HL-60 (cell line): Measurements from ENCODE around the gene NOS1AP.
A peak's percentile ranks its signal among the peaks of the same experiment; 100 is the strongest.

Source experiments
- DNase-seq, 2 experiments: peaks; one replicate each; pipeline ENCODE4 v3.0.0-alpha.2; 2010 to 2020; ENCODE audit warnings: low read depth in 1 of 2, low spot score in 1 of 2
- H3K27ac ChIP-seq: fragments of 250-450 bp; sonication (Bioruptor Pico); replicated peaks from 2 replicates; pipeline ENCODE4 v1.5.1; 2020; ENCODE audit warnings: mild to moderate bottlenecking, moderate library complexity
- H3K27me3 ChIP-seq: fragments of 250-450 bp; sonication (Bioruptor Pico); 2 replicates; pipeline ENCODE4 v1.5.1; 2021; ENCODE audit warnings: mild to moderate bottlenecking, moderate library complexity; ENCODE audit not compliant: insufficient read depth, poor library complexity, severe bottlenecking
- H3K4me3 ChIP-seq: replicated peaks from 2 replicates; pipeline ENCODE4 v1.5.1; 2011; ENCODE audit warnings: mild to moderate bottlenecking, control low read depth, low read length; ENCODE audit not compliant: insufficient read depth
- GABPA ChIP-seq: IDR thresholded peaks from 2 replicates; pipeline ENCODE4 v1.6.1; 2012; ENCODE audit warnings: low read depth
- POLR2AphosphoS5 ChIP-seq: IDR thresholded peaks from 2 replicates; pipeline ENCODE4 v1.6.1; 2012; ENCODE audit warnings: low read depth
- REST ChIP-seq: IDR thresholded peaks from 2 replicates; pipeline ENCODE4 v1.6.1; 2012; ENCODE audit warnings: low read depth; ENCODE audit not compliant: insufficient replicate concordance
- SPI1 ChIP-seq: IDR thresholded peaks from 2 replicates; pipeline ENCODE4 v1.6.1; 2012; ENCODE audit warnings: low read depth, mild to moderate bottlenecking, borderline replicate concordance
- TF ChIP-seq, protein P1 (sequence below): IDR thresholded peaks from one replicate; pipeline ENCODE4 v1.5.1; 2011; ENCODE audit warnings: low read length, control low read depth, inconsistent platforms; ENCODE audit not compliant: insufficient read depth

NOS1AP gene

DNA sequence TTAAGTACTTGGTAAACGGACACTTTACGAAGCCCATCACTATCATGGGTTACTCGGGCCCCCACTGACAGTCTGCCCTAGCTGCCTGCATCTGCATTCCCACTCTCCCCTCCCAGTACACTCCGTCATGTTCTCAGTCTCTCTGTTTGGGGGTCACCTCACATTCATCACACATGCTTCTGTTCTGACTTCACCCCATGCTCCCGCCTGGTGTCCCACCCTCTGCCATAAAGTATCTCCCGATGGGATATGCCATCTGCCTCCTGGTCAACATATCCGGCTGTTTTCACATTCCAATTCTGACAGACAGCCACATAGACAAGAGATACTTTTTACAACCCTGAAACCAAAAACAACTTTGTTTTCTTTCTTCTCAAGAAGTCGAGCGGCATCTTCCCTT is 46.9 kb upstream of the NOS1AP start:
- TF ChIP-seq REST: no peak
- TF ChIP-seq, protein P1, sequence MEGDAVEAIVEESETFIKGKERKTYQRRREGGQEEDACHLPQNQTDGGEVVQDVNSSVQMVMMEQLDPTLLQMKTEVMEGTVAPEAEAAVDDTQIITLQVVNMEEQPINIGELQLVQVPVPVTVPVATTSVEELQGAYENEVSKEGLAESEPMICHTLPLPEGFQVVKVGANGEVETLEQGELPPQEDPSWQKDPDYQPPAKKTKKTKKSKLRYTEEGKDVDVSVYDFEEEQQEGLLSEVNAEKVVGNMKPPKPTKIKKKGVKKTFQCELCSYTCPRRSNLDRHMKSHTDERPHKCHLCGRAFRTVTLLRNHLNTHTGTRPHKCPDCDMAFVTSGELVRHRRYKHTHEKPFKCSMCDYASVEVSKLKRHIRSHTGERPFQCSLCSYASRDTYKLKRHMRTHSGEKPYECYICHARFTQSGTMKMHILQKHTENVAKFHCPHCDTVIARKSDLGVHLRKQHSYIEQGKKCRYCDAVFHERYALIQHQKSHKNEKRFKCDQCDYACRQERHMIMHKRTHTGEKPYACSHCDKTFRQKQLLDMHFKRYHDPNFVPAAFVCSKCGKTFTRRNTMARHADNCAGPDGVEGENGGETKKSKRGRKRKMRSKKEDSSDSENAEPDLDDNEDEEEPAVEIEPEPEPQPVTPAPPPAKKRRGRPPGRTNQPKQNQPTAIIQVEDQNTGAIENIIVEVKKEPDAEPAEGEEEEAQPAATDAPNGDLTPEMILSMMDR: no peak
- TF ChIP-seq GABPA: no peak
- no peak for TF ChIP-seq POLR2AphosphoS5
- no peak for TF ChIP-seq SPI1
- DNase-seq: no peak
- Histone ChIP-seq H3K27ac (no peak overlapping the region), H3K4me3 (no peak overlapping the region), H3K27me3 (peaks cover 3% of the 10 kb centered on the region)

DNA sequence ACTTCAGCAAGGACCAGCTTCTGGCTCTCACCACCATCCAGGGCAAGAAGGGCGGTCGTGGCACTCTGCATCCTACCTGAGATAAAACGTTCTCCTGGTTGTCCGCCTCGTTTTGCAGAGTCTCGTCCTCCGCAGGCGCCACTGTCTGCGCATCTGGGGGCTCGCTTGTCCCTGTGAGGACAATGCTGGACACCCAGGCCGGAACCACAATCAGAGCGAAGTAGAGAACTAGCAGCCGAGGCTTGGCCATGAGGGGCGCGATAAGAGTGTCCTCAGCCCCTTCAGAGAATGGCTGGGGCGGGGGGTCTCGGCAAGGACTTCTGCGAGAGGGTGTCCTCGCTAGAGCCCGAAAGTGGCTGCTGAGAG is 46.3 kb upstream of the NOS1AP start:
- Histone ChIP-seq H3K27ac (no peak overlapping the region), H3K27me3 (peaks cover 3% of the 10 kb centered on the region), H3K4me3 (peak overlapping the region; percentile 72)
- TF ChIP-seq, protein P1: no peak
- no peak for TF ChIP-seq REST
- TF ChIP-seq SPI1: no peak
- TF ChIP-seq POLR2AphosphoS5: no peak
- no peak for TF ChIP-seq GABPA
- DNase-seq: no peak

GRCh38 chr1:162023547-162024501 is 45.7 kb upstream of the NOS1AP start, which contains the start of gene OLFML2B:
TSS of gene OLFML2B (minus strand) at chr1:162023869. CDS start at chr1:162023430, 439 bp downstream.
- DNase-seq: peak in 1 of 2 experiments; percentile 65
- TF ChIP-seq POLR2AphosphoS5: no peak
- TF ChIP-seq GABPA: 0 out of 2 replicates have a peak, but pooled peaks have one; percentile 12
- Histone ChIP-seq H3K27ac (no peak within 1 kb of the TSS), H3K4me3 (peak within 1 kb of the TSS; percentile 72), H3K27me3 (peaks cover 3% of the 10 kb centered on the region)

DNA sequence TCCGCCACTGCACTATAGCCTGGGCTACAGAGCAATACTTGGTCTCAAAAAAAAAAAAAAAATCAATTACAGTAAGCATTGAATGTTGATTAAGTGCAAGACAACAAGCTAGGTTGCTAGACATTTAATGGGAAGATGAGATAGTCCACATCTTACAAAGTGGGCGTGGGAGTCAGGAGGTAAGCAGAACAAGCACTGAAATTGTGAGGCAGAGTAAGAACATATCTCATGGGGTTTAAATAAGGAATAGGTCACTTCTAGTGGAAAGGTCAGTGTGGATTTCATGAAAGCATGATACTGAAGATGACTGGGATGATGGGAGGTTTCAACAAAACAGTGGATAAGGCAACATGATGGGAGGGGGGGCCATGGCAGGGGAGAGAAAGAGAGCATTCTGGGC is 44.0 kb upstream of the NOS1AP start:
- Histone ChIP-seq H3K27me3 (peaks cover 3% of the 10 kb centered on the region), H3K4me3 (no peak overlapping the region), H3K27ac (no peak overlapping the region)
- no peak for DNase-seq
- TF ChIP-seq POLR2AphosphoS5: no peak
- no peak for TF ChIP-seq SPI1
